OCI-LY3 (cell line): Measurements from ENCODE around the gene METTL2B.
"Not testable (repeated sequence)": the region's sequence is repeated elsewhere in the genome, so short reads cannot be mapped to it uniquely, and the experiment has no call there.

ENCODE experiments used
- H2AFZ ChIP-seq: fragments of 200-600, 300-600 bp; shearing (Covaris generic); 2 replicates; pipeline ENCODE4 v1.6.0; 2014; ENCODE audit warnings: antibody characterized with exemption, low read depth, low read length
- H3K27ac ChIP-seq: fragments of 200-600, 300-600 bp; sonication (generic); 2 replicates; pipeline ENCODE4 v1.5.1; 2014; ENCODE audit warnings: mild to moderate bottlenecking, low read length, moderate library complexity, mixed read lengths
- H3K27me3 ChIP-seq: fragments of 200-600, 300-600 bp; sonication (generic); 2 replicates; pipeline ENCODE4 v1.6.1; 2014; ENCODE audit warnings: low read depth, low read length, mixed read lengths
- H3K36me3 ChIP-seq: fragments of 200-600, 300-600 bp; sonication (generic); replicated peaks from 2 replicates; pipeline ENCODE3; 2014; ENCODE audit warnings: low read depth, low read length, mixed read lengths
- H3K4me1 ChIP-seq: fragments of 300-600, 200-600 bp; sonication (generic); 2 replicates; pipeline ENCODE4 v1.6.1; 2014; ENCODE audit warnings: low read length, mixed read lengths
- H3K4me2 ChIP-seq: fragments of 200-600, 300-600 bp; sonication (generic); 2 replicates; pipeline ENCODE4 v1.6.1; 2014; ENCODE audit warnings: low read length, mixed read lengths
- H3K4me3 ChIP-seq: fragments of 300-600, 200-600 bp; sonication (generic); 2 replicates; pipeline ENCODE4 v1.5.1; 2014; ENCODE audit warnings: antibody characterized with exemption, mild to moderate bottlenecking, low read length, moderate library complexity
- H3K79me2 ChIP-seq: fragments of 300-600, 200-600 bp; shearing (Covaris generic); 2 replicates; pipeline ENCODE4 v1.6.1; 2014; ENCODE audit warnings: mild to moderate bottlenecking, low read length, mixed read lengths
- H3K9ac ChIP-seq: fragments of 300-600, 200-600 bp; shearing (Covaris generic); 2 replicates; pipeline ENCODE4 v1.6.0; 2014; ENCODE audit warnings: mild to moderate bottlenecking, low read length, moderate library complexity
- H3K9me3 ChIP-seq: fragments of 200-600, 300-600 bp; shearing (Covaris generic); 2 replicates; pipeline ENCODE4 v1.6.1; 2014; ENCODE audit warnings: low read length, mixed read lengths; ENCODE audit not compliant: insufficient read depth
- H4K20me1 ChIP-seq: fragments of 200-600, 300-600 bp; sonication (generic); 2 replicates; pipeline ENCODE4 v1.6.1; 2016; ENCODE audit warnings: low read length, mixed read lengths; ENCODE audit not compliant: insufficient read depth
- EZH2phosphoT487 ChIP-seq: fragments of 200-600 bp; shearing (Covaris generic); IDR thresholded peaks from 2 replicates; pipeline ENCODE4 v1.6.1; 2018; ENCODE audit warnings: antibody characterized with exemption, mixed run types, low read depth
- TF ChIP-seq, protein P1 (sequence below): fragments of 200-600, 300-600 bp; sonication (generic); IDR thresholded peaks from 2 replicates; pipeline ENCODE4 v1.5.1; 2014; ENCODE audit warnings: antibody characterized with exemption, low read length, low read depth

METTL2B gene

DNA sequence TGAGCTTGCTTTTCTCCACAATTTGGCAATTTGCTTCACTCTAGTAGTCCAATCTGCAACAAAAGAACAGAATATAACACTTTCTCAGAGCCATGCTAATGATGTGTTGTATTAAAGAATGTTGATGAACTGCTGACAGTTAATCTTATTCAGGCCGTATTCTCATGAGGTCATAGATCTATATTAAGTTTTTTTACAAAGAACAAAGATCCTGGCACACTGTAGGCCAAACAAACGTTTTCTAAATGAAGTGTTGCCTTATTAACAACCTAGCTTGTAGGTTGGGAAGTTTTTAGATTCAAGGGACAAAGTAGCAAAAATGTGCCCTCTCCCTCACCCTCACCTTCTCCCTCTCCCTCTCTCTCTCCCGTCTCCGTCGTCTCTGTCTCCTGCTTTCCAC, 14.1 kb upstream of the METTL2B start:
- Histone ChIP-seq H3K27ac (no peak overlapping the region), H2AFZ (no peak overlapping the region), H3K36me3 (peaks cover 17% of the 10 kb centered on the region), H3K27me3 (no peaks in the 10 kb centered on the region), H4K20me1 (peaks cover 45% of the 10 kb centered on the region), H3K79me2 (peaks cover 46% of the 10 kb centered on the region), H3K4me1 (peaks cover 28% of the 10 kb centered on the region), H3K4me2 (no peak overlapping the region), H3K4me3 (no peak overlapping the region), H3K9me3 (no peaks in the 10 kb centered on the region), H3K9ac (no peak overlapping the region)
- TF ChIP-seq, protein P1, sequence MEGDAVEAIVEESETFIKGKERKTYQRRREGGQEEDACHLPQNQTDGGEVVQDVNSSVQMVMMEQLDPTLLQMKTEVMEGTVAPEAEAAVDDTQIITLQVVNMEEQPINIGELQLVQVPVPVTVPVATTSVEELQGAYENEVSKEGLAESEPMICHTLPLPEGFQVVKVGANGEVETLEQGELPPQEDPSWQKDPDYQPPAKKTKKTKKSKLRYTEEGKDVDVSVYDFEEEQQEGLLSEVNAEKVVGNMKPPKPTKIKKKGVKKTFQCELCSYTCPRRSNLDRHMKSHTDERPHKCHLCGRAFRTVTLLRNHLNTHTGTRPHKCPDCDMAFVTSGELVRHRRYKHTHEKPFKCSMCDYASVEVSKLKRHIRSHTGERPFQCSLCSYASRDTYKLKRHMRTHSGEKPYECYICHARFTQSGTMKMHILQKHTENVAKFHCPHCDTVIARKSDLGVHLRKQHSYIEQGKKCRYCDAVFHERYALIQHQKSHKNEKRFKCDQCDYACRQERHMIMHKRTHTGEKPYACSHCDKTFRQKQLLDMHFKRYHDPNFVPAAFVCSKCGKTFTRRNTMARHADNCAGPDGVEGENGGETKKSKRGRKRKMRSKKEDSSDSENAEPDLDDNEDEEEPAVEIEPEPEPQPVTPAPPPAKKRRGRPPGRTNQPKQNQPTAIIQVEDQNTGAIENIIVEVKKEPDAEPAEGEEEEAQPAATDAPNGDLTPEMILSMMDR: no peak
- no peak for TF ChIP-seq EZH2phosphoT487

DNA sequence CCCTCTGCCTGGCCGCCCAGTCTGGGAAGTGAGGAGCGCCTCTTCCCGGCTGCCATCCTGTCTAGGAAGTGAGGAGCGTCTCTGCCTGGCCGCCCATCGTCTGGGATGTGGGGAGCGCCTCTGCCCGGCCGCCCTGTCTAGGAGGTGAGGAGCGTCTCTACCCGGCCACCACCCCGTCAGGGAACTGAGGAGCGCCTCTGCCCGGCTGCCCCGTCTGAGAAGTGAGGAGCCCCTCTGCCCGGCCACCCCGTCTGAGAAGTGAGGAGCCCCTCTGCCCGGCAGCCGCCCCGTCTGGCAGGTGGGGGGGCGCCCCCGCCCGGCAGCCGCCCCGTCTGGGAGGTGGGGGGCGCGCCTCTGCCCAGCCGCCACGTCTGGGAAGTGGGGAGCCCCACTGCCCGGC, 13.2 kb upstream of the METTL2B start:
- peaks cover 37% of the 10 kb centered on the region for H3K79me2 ChIP-seq
- H3K4me2 ChIP-seq, H3K4me3 ChIP-seq, H2AFZ ChIP-seq, H3K9ac ChIP-seq, H3K27ac ChIP-seq, H3K9me3 ChIP-seq, H3K36me3 ChIP-seq, H3K27me3 ChIP-seq: not testable (repeated sequence)
- peaks cover 20% of the 10 kb centered on the region for H3K4me1 ChIP-seq
- H4K20me1 ChIP-seq: peaks cover 36% of the 10 kb centered on the region

DNA sequence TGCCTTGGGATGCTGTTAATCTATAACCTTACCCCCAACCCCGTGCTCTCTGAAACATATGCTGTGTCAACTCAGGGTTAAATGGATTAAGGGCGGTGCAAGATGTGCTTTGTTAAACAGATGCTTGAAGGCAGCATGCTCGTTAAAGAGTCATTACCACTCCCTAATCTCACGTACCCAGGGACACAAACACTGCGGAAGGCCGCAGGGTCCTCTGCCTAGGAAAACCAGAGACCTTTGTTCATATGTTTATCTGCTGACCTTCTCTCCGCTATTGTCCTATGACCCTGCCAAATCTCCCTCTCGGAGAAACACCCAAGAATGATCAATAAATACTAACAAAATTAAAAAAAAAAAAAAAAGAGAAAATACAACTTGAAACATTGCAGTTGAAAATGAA, 12.6 kb upstream of the METTL2B start:
- Histone ChIP-seq H4K20me1 (peaks cover 30% of the 10 kb centered on the region), H3K79me2 (peaks cover 32% of the 10 kb centered on the region), H3K4me1 (peaks cover 14% of the 10 kb centered on the region)
- not testable (repeated sequence) for H2AFZ ChIP-seq, H3K36me3 ChIP-seq, H3K9ac ChIP-seq, H3K4me2 ChIP-seq, H3K27me3 ChIP-seq, H3K9me3 ChIP-seq, H3K4me3 ChIP-seq, H3K27ac ChIP-seq

DNA sequence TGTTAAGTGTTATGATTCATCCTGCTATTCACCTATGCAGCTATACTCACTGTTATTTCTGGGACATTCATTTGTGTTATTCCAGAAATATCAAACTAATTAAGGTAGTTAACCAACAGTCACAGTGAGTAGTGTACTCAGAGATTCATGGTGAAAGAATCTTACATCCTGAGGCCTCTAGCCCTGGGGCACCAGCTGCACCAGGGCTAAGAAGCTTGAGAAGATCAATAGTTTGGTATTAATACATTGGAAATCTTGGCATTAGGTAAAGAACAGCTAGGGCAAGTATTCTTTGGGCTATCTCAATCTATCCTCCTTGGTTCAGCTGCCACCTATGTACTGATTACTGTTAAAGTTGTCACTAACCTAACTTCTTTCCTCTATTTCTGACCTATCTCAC, 9.7 kb upstream of the METTL2B start:
- not testable (repeated sequence) for H3K36me3 ChIP-seq, H3K9me3 ChIP-seq, H3K4me2 ChIP-seq, H3K4me3 ChIP-seq, H4K20me1 ChIP-seq, H2AFZ ChIP-seq, H3K27ac ChIP-seq, H3K79me2 ChIP-seq, H3K27me3 ChIP-seq, H3K4me1 ChIP-seq, H3K9ac ChIP-seq

DNA sequence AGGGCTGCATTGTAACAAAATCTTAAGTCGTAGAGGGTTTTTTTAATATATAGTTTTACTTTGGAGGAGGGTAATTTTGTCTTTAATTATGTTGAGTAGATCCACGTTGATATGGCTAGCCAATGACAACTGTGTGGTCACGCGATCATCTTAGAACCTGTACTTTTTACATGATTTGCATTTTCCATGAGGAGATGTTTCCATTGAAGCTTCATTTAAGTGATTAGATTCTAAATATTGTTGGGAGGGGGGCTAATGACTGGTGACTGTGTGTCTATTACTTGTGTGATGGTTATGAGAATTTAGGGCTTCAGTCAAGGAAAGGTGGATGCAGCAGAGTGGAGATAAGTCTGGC, 765 bp downstream of the METTL2B start:
- Histone ChIP-seq H3K27ac (peak overlapping the region; percentile 79), H3K79me2 (peaks cover 37% of the 10 kb centered on the region), H3K4me2 (peak overlapping the region; percentile 74), H3K4me3 (peak overlapping the region; percentile 93), H3K9ac (peak overlapping the region; percentile 90)
- H2AFZ ChIP-seq, H3K36me3 ChIP-seq, H3K27me3 ChIP-seq, H3K4me1 ChIP-seq, H3K9me3 ChIP-seq, H4K20me1 ChIP-seq: not testable (repeated sequence)

DNA sequence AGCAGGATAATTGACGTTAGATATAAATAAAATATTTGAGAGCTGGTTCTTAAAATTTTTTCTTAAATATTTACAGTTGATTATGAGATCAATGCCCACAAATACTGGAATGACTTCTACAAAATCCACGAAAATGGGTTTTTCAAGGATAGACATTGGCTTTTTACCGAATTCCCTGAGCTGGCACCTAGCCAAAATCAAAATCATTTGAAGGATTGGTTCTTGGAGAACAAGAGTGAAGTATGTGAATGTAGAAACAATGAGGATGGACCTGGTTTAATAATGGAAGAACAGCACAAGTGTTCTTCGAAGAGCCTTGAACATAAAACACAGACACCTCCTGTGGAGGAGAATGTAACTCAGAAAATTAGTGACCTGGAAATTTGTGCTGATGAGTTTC, 2.5 kb downstream of the METTL2B start:
- not testable (repeated sequence) for H2AFZ ChIP-seq, H3K9ac ChIP-seq, H4K20me1 ChIP-seq, H3K4me1 ChIP-seq, H3K4me2 ChIP-seq, H3K4me3 ChIP-seq, H3K27ac ChIP-seq, H3K27me3 ChIP-seq, H3K9me3 ChIP-seq, H3K36me3 ChIP-seq
- H3K79me2 ChIP-seq: peaks cover 37% of the 10 kb centered on the region

DNA sequence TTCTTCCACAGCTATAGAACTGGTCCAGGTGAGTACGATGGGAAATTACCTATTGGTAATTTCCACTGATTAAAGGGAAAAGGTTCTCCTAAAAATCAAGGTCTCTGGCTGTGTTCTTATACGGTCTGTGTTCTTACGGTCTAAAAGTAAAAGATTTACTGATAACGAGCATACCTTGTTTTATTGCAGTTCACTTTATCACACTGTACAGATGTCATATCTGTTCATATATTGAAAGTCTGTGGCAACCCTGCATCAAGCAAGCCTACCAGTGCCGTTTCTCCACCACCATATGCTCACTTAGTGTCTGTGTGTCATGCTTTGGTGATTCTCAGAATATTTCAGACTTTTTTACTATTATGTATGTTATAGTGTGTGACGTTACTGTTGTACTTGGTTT, 11.6 kb downstream of the METTL2B start:
- not testable (repeated sequence) for H3K9ac ChIP-seq, H4K20me1 ChIP-seq, H3K27me3 ChIP-seq, H3K9me3 ChIP-seq, H2AFZ ChIP-seq, H3K4me1 ChIP-seq, H3K4me2 ChIP-seq, H3K79me2 ChIP-seq, H3K27ac ChIP-seq, H3K4me3 ChIP-seq, H3K36me3 ChIP-seq
